HCT116 (cell line): ENCODE measurements around the gene EARS2. TPM values are rescaled to one million over a fixed set of nuclear protein-coding genes. Genes with fewer than 3 reads are reported as not detected.
A peak's percentile ranks its signal among the peaks of the same experiment; 100 is the strongest.

Experiments
- ATAC-seq: fragments of 200-7000 bp; cut with Tn5 transposase; 2 replicates; pipeline ENCODE4 v1.9.1; 2020; ENCODE audit warnings: mild to moderate bottlenecking, moderate library complexity
- BruUV-seq: library from RNA; stranded (reverse); fragments of 400-500 nt; replicated peaks from 2 replicates; lab custom pipeline; 2021; lab: Mats Ljungman, UMichigan
- CTCF ChIA-PET: fragments of 300-600 bp; sonication (Branson Sonifier 250); formaldehyde crosslinking; loops from one replicate; lab custom pipeline; 2021; ENCODE audit warnings: antibody characterized with exemption; lab: Charles Lee
- POLR2A ChIA-PET: fragments of 300-600, 350-600 bp; sonication (Branson Sonifier 250); formaldehyde crosslinking; loops from one replicate; lab custom pipeline; 2021; ENCODE audit warnings: antibody characterized with exemption; lab: Charles Lee
- RAD21 ChIA-PET, 2 experiments: fragments of 300-600 bp; sonication (Branson Sonifier 250); formaldehyde crosslinking; loops; one replicate each; lab custom pipeline; 2023; ENCODE audit warnings: low total read pairs in 2 of 2; ENCODE audit not compliant: uncharacterized antibody in 2 of 2, unreplicated experiment in 2 of 2, low non-redundant PET in 1 of 2; lab: Charles Lee
- DNase-seq: peaks from one replicate; pipeline ENCODE4 v3.0.0-alpha.2; 2010; ENCODE audit warnings: low read depth, low spot score
- H2AFZ ChIP-seq: fragments of 200-600 bp; shearing (Covaris generic), sonication (generic); 2 replicates; pipeline ENCODE4 v1.6.1; 2017; ENCODE audit warnings: low read depth, mixed run types, mixed read lengths, antibody characterized with exemption, low read length; ENCODE audit not compliant: poor library complexity, severe bottlenecking
- H3K27ac ChIP-seq: 2 replicates; pipeline ENCODE4 v1.5.1; 2012; ENCODE audit warnings: low read depth, low read length
- H3K27me3 ChIP-seq: fragments of 200-600 bp; sonication (generic); 2 replicates; pipeline ENCODE4 v1.6.1; 2016; ENCODE audit warnings: mixed run types, low read length, mixed read lengths; ENCODE audit not compliant: insufficient read depth
- H3K36me3 ChIP-seq, 2 experiments: fragments of 200-500 bp in 1 of 2; fragments of 200-600 bp in 1 of 2; sonication (Bioruptor generic) in 1 of 2; sonication (generic) in 1 of 2; 2 replicates each; pipeline versions ENCODE4 v1.5.1 to v1.6.1; 2014 to 2016; ENCODE audit warnings: low read length in 2 of 2, inconsistent platforms in 1 of 2, mixed read lengths in 1 of 2, mixed run types in 1 of 2; ENCODE audit not compliant: insufficient read depth in 2 of 2, control insufficient read depth in 1 of 2
- H3K4me1 ChIP-seq, 2 experiments: fragments of 200-600 bp in 1 of 2; sonication (generic) in 1 of 2; 2 replicates each; pipeline versions ENCODE4 v1.5.1 to v1.6.1; 2012 to 2017; ENCODE audit warnings: low read length in 2 of 2, inconsistent platforms in 1 of 2, mild to moderate bottlenecking in 1 of 2, mixed read lengths in 1 of 2, mixed run types in 1 of 2, moderate library complexity in 1 of 2; ENCODE audit not compliant: insufficient read depth in 2 of 2, control insufficient read depth in 1 of 2
- H3K4me2 ChIP-seq: fragments of 200-600 bp; sonication (generic); 2 replicates; pipeline ENCODE4 v1.6.1; 2017; ENCODE audit warnings: mixed run types, low read length, mixed read lengths
- H3K4me3 ChIP-seq, 2 experiments: fragments of 200-600 bp in 1 of 2; sonication (generic) in 1 of 2; replicated peaks in 1 of 2; 2 replicates each; pipeline ENCODE4 v1.5.1; 2011 to 2016; ENCODE audit warnings: low read length in 2 of 2, control low read depth in 1 of 2, low read depth in 1 of 2, mild to moderate bottlenecking in 1 of 2, mixed read lengths in 1 of 2, mixed run types in 1 of 2
- H3K79me2 ChIP-seq: fragments of 200-600 bp; sonication (generic); 2 replicates; pipeline ENCODE4 v1.6.1; 2017; ENCODE audit warnings: mild to moderate bottlenecking, mixed run types, low read length, moderate library complexity, mixed read lengths; ENCODE audit not compliant: insufficient read depth
- H3K9ac ChIP-seq: fragments of 200-600 bp; sonication (generic); 2 replicates; pipeline ENCODE4 v1.6.1; 2016; ENCODE audit warnings: low read length, mixed read lengths
- H3K9me2 ChIP-seq: fragments of 200-600 bp; sonication (generic), shearing (Covaris generic); 2 replicates; pipeline ENCODE4 v1.6.1; 2017; ENCODE audit warnings: mixed run types, mild to moderate bottlenecking, moderate library complexity; ENCODE audit not compliant: insufficient read depth
- H3K9me3 ChIP-seq, 2 experiments: fragments of 200-500 bp in 1 of 2; fragments of 200-600 bp in 1 of 2; sonication (Bioruptor generic) in 1 of 2; sonication (generic) in 1 of 2; 2 replicates each; pipeline ENCODE4 v1.6.1; 2014 to 2017; ENCODE audit warnings: low read length in 2 of 2, mixed read lengths in 2 of 2, inconsistent platforms in 1 of 2, low read depth in 1 of 2, mild to moderate bottlenecking in 1 of 2, mixed run types in 1 of 2, moderate library complexity in 1 of 2; ENCODE audit not compliant: control insufficient read depth in 1 of 2, insufficient read depth in 1 of 2
- H4K20me1 ChIP-seq: fragments of 200-600 bp; sonication (generic), shearing (Covaris generic); 2 replicates; pipeline ENCODE4 v1.6.1; 2017; ENCODE audit warnings: mixed run types, mild to moderate bottlenecking, moderate library complexity; ENCODE audit not compliant: insufficient read depth
- CEBPB ChIP-seq: IDR thresholded peaks from 2 replicates; pipeline ENCODE4 v1.6.1; 2012; ENCODE audit warnings: low read depth
- EGR1 ChIP-seq: IDR thresholded peaks from 2 replicates; pipeline ENCODE4 v1.6.1; 2012; ENCODE audit warnings: low read depth
- ELF1 ChIP-seq: IDR thresholded peaks from 2 replicates; pipeline ENCODE4 v1.6.1; 2012; ENCODE audit warnings: low read depth, borderline replicate concordance
- EZH2 ChIP-seq: fragments of 200-600 bp; sonication (generic); IDR thresholded peaks from 2 replicates; pipeline ENCODE4 v1.6.1; 2017; ENCODE audit warnings: antibody characterized with exemption, mixed run types
- POLR2AphosphoS5 ChIP-seq: IDR thresholded peaks from 2 replicates; pipeline ENCODE4 v1.6.1; 2011; ENCODE audit warnings: mild to moderate bottlenecking, low read depth, low read length, moderate library complexity
- RAD21 ChIP-seq: IDR thresholded peaks from 2 replicates; pipeline ENCODE4 v1.6.1; 2012; ENCODE audit warnings: low read depth, mild to moderate bottlenecking
- SIN3A ChIP-seq: IDR thresholded peaks from 2 replicates; pipeline ENCODE4 v1.6.1; 2012; ENCODE audit warnings: low read depth
- SP1 ChIP-seq: IDR thresholded peaks from 2 replicates; pipeline ENCODE4 v1.6.1; 2012; ENCODE audit warnings: low read depth
- intact Hi-C: fragments of 100-400 bp; cut with micrococcal nuclease; formaldehyde crosslinking; loops from 2 replicates; pipeline ENCODE4 v1.10.0; 2022
- total RNA-seq: library from RNA; stranded (reverse); gene quantifications from one replicate; pipeline ENCODE4 v1.2.1, GENCODE V29; 2021; ENCODE audit not compliant: unreplicated experiment
- TF ChIP-seq, protein P1 (sequence below), 3 experiments: fragments of 200-600 bp in 1 of 3; sonication (generic) in 1 of 3; IDR thresholded peaks in 2 of 3; conservative IDR thresholded peaks in 1 of 3; 2 replicates each; pipeline ENCODE4 v1.5.1; 2012 to 2017; ENCODE audit warnings: low read depth in 2 of 3, low read length in 2 of 3, antibody characterized with exemption in 1 of 3, borderline replicate concordance in 1 of 3, control low read depth in 1 of 3, mild to moderate bottlenecking in 1 of 3, mixed read lengths in 1 of 3, mixed run types in 1 of 3, moderate library complexity in 1 of 3; ENCODE audit not compliant: insufficient read depth in 1 of 3
- TF ChIP-seq, protein P2 (sequence below): IDR thresholded peaks from 2 replicates; pipeline ENCODE4 v1.6.1; 2012; ENCODE audit warnings: low read depth
- TF ChIP-seq, protein P3 (sequence below): IDR thresholded peaks from 2 replicates; pipeline ENCODE4 v1.6.1; 2012
- TF ChIP-seq, protein P4 (sequence below): IDR thresholded peaks from 2 replicates; pipeline ENCODE4 v1.6.1; 2012

EARS2 gene
- total RNA-seq, 1 experiment from 2014 or later = 35.6 TPM

DNA sequence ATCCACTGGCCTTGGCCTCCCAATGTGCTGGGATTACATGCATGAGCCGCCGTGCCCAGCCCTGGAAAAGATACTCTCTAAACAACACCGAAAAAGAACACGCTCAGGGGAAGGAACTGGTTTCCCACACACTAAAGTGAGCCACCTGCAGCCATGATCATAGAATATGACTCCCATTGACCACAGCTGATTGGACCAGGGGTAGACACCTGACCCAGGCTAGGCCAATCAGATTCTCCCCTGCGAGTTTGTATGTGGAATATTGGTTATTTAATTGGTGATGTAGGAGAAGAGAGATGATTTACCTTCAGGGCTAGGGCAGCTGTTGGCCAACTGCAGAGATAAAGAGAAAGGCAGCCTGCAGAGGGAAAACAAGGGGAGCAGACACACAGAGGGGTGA is 37.9 kb downstream of the EARS2 start:
- H3K27me3 ChIP-seq = no peaks in the 10 kb centered on the region
- H3K4me3 ChIP-seq = no peak overlapping the region
- TF ChIP-seq ELF1 = no peak
- TF ChIP-seq SP1 = no peak
- TF ChIP-seq, protein P1, sequence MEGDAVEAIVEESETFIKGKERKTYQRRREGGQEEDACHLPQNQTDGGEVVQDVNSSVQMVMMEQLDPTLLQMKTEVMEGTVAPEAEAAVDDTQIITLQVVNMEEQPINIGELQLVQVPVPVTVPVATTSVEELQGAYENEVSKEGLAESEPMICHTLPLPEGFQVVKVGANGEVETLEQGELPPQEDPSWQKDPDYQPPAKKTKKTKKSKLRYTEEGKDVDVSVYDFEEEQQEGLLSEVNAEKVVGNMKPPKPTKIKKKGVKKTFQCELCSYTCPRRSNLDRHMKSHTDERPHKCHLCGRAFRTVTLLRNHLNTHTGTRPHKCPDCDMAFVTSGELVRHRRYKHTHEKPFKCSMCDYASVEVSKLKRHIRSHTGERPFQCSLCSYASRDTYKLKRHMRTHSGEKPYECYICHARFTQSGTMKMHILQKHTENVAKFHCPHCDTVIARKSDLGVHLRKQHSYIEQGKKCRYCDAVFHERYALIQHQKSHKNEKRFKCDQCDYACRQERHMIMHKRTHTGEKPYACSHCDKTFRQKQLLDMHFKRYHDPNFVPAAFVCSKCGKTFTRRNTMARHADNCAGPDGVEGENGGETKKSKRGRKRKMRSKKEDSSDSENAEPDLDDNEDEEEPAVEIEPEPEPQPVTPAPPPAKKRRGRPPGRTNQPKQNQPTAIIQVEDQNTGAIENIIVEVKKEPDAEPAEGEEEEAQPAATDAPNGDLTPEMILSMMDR (IDR thresholded peaks at IDR 0.05 in 2 of 3, conservative IDR thresholded peaks at IDR 0.05 in 1 of 3; ENCODE audit: borderline replicate concordance in 1 of 3, insufficient read depth in 1 of 3, low read depth in 2 of 3, low read length in 2 of 3) = no peak
- TF ChIP-seq POLR2AphosphoS5 = no peak
- TF ChIP-seq EGR1 = no peak
- no peak for TF ChIP-seq SIN3A
- no peak for TF ChIP-seq RAD21
- TF ChIP-seq, protein P2, sequence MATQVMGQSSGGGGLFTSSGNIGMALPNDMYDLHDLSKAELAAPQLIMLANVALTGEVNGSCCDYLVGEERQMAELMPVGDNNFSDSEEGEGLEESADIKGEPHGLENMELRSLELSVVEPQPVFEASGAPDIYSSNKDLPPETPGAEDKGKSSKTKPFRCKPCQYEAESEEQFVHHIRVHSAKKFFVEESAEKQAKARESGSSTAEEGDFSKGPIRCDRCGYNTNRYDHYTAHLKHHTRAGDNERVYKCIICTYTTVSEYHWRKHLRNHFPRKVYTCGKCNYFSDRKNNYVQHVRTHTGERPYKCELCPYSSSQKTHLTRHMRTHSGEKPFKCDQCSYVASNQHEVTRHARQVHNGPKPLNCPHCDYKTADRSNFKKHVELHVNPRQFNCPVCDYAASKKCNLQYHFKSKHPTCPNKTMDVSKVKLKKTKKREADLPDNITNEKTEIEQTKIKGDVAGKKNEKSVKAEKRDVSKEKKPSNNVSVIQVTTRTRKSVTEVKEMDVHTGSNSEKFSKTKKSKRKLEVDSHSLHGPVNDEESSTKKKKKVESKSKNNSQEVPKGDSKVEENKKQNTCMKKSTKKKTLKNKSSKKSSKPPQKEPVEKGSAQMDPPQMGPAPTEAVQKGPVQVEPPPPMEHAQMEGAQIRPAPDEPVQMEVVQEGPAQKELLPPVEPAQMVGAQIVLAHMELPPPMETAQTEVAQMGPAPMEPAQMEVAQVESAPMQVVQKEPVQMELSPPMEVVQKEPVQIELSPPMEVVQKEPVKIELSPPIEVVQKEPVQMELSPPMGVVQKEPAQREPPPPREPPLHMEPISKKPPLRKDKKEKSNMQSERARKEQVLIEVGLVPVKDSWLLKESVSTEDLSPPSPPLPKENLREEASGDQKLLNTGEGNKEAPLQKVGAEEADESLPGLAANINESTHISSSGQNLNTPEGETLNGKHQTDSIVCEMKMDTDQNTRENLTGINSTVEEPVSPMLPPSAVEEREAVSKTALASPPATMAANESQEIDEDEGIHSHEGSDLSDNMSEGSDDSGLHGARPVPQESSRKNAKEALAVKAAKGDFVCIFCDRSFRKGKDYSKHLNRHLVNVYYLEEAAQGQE = no peak
- TF ChIP-seq CEBPB = no peak
- TF ChIP-seq, protein P3, sequence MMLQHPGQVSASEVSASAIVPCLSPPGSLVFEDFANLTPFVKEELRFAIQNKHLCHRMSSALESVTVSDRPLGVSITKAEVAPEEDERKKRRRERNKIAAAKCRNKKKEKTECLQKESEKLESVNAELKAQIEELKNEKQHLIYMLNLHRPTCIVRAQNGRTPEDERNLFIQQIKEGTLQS = no peak
- TF ChIP-seq EZH2 = no peak
- TF ChIP-seq, protein P4, sequence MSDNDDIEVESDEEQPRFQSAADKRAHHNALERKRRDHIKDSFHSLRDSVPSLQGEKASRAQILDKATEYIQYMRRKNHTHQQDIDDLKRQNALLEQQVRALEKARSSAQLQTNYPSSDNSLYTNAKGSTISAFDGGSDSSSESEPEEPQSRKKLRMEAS = no peak
- TF ChIP-seq, all 23 proteins: peak for 0
- intact Hi-C loops = no loop called here
- Histone ChIP-seq H2AFZ (no peak overlapping the region), H3K9me2 (no peaks in the 10 kb centered on the region), H3K36me3 (peaks cover 13 to 34% of the 10 kb centered on the region in 2 experiments; a peak in 3 of 4 replicates), H3K4me2 (no peak overlapping the region), H3K9ac (no peak overlapping the region), H3K4me1 (no peaks in the 10 kb centered on the region), H3K9me3 (no peaks in the 10 kb centered on the region), H4K20me1 (no peaks in the 10 kb centered on the region), H3K27ac (no peak overlapping the region), H3K79me2 (no peaks in the 10 kb centered on the region)
- no TSS peak for BruUV-seq
- peak; percentile 68; the same call in 1 of the 2 replicates for ATAC-seq
- ChIA-PET POLR2A (no interaction called here), RAD21 (no interaction called here), CTCF (no interaction called here)
- no peak for DNase-seq
